CD4-positive, alpha-beta T cell treated with Interleukin-15 for 4 hours (primary cell): ENCODE results near the gene BOK.
"Not testable (repeated sequence)": the region's sequence is repeated elsewhere in the genome, so short reads cannot be mapped to it uniquely, and the experiment has no call there.

ENCODE experiments used
- DNase-seq: peaks from one replicate; pipeline ENCODE4 v3.0.0-alpha.2; 2020; ENCODE audit warnings: low spot score

The BOK gene

GRCh38 chr2:241559323-241560161 is 997 bp downstream of the BOK start:
- DNase-seq: no peak

DNA sequence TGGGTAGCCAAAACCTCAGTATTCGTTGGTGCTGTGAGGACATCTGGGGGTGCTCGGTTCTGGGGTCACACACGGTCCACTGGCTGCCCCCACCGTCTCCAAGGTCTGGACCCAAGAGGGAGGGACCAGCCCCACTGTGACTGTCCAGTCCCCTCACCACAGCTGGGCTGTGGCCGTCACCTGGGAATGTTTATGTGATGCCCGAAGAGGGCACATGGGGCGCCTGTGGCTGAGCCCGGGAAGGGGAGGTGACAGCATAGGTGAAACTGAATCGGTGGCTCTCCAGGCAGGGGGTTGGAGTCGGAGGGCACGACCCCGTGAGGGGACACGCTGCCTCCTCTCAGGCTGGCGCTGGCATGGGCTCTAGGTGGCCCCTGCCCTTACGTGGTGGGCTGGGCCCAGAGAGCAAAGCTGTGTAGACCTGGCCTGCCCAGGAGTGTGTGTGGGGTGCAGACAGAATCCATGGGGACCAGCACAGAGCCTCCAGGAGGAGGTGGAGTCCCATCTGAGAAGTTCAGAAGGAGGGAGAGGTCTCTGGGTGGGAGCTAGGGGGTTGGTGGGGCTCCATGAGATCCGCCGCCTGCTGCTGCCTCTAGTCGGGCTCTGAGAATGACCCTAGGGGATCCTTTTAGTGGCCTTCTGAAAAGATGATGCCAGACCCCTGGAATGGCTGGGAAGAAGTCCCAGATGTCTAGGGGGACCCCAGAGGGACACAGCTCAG is 1.8 kb downstream of the BOK start:
- no peak for DNase-seq

GRCh38 chr2:241560883-241561474 is 2.4 kb downstream of the BOK start:
- DNase-seq: no peak

DNA sequence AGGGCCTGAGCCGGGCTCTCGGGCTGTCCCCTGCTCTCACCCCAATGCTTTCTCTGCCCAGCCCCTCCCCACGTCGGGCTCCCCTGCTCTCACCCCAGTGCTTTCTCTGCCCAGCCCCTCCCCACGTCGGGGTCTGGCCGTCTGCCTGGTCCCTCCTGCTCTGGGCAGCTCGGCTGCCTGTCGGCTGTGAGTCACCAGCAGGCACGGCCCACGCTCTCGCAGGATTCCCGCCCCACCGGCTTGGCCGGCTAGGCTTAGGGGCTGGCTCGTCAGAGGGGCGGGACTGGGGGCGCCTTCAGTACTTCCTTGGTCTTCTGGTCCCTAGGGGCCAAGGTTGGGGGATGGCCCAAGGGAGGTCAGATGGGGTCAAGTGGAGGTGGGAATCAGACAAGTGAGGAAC is 3.3 kb downstream of the BOK start:
- no peak for DNase-seq

- DNase-seq: no peak
Measured at GRCh38 chr2:241562269-241562891, 3.8 kb downstream of the BOK start.

DNA sequence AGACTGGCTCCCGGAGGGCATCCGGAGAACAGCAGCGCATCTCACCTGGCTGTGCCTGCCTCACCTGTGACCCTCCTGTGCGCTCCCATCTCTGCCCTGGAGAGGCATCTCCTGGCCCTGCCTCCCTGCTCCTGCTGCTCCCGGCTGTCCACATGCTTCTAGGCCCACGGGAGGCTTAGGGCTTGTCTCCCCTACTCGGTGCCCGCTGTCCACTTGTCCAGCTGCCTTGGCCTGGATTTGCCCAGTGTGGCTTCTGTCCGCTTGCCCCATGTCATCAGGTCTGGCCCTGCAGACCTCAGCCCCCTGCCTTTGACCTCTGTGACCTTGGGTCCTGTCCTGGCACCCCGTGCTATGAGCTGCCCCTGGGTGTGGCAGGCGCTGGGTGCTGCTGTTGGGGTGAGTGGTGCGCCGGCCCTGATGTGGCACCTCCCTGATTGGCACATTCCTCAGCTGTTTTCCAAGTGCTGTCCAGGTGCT is 4.5 kb downstream of the BOK start:
- no peak for DNase-seq

DNA sequence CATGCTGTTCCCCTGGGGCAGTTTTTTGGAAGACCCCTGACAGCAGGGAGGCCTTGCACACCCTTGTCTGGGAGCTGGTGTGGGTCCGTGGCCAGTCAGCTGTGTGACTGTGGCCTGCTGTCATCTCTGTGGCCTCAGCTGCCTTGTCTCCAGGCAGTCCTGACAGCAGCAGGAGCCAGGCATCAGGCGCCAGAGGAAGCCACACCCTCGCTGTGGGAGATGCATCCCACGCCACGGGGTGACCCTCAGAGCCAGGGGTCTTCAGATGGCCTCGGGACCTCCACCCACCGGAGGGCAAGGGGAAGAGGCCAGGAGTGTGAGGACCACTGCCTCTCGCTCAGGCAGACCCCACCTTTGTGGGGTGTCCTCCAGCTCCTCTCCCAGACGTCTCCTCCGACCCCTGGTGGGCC is 5.0 kb downstream of the BOK start:
- DNase-seq: no peak

DNA sequence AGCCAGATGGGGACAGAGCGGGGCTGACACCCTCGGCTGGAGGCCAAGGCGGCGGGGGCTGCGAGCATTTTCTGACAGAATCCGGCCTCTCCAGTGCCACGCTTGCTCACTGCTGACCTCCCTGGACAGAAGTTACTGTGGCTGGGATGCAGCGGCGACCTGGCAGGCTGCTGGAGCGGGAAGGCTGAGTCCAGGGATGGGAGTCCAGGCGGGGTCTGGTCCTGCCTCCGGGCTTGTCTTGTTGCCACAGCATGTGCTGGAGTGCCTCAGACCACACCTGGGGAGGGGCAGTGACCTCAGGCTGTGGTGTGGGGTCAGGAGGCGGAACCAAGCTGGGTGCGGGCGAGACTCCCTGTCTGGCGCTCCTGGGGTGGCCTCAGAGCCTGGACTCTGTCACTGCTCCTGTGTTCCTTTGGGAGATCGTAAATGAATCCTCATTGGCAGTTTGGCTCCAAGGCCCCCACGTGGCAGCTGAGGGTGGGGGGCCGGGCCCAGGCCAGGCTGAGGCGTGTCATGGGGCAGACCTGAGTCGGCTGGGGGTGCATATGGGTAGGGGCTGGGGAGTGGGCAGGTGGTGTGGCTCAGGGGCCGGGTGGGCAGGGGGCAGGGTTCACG is 5.5 kb downstream of the BOK start:
- DNase-seq: no peak

DNA sequence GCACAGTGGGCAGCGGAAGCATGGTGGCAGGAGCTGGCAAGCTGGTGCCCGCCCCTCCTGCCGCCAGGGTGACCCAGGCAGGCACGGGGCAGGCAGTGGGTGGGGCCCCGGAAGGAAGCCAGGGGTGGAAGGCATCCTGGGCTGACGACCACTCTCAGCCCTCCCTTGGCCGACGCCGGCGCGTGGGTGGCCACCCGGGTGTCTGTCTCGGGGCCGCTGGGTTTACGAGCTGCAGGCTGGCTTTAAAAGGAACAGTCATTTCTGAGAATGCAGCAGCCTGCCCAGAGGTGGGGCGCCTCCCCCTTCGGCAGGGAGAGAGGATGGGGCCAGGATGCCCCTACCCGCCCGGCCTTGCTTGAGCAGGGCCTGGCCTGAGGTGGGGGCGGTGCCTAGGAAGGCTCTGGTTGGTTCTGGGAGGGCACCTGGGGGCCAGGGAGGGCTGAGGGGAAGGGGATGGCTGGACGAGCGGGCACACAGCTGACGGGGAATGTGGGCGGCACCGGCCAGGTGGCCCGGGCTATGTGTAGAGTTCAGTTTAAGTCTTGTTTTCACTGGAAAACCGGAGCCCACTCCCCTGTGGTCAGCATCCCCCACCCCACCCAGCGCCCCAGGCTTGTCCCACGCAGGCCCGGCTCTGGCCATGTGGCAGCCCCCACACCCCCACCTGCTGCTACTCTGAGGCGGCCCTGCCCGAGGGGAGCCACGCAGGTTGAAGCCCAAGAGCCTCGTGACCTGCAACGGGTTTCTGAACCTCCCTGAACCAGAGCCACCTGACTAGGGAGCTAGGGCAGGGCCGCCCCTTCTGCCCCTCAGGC is 6.3 kb downstream of the BOK start:
- no peak for DNase-seq

GRCh38 chr2:241565411-241565810 is 6.9 kb downstream of the BOK start:
- no peak for DNase-seq

DNA sequence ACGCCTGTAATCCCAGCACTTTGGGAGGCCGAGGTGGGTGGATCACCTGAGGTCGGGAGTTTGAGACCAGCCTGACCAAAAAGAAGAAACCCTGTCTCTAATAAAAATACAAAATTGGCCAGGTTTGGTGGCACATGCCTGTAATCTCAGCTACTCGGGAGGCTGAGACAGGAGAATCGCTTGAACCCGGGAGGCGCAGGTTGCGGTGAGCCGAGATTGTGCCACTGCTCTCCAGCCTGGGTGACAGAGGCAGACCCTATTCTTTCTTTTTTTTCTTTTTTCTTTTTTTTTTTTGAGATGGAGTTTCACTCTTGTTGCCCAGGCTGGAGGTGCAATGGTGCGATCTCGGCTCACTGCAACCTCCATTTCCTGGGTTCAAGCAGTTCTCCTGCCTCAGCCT is 7.5 kb downstream of the BOK start:
- DNase-seq: not testable (repeated sequence)

DNA sequence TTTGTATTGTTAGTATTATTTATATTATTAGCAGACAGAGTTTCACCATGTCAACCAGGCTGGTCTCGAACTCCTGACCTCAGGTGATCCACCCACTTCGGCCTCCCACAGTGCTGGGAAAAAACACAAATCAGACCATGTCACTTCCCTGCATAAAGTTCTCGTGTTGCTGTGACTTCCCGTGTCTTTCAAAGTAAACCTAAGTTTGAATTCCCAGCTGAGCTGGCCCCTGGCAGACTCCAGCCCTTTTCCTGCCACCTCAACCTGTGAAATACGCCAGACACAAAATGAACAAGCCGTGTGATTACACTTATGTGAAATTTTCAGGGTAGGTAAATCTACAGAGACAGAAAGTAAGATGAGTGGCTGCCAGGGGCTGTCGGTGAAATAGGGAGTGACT is 7.9 kb downstream of the BOK start:
- DNase-seq: no peak

DNA sequence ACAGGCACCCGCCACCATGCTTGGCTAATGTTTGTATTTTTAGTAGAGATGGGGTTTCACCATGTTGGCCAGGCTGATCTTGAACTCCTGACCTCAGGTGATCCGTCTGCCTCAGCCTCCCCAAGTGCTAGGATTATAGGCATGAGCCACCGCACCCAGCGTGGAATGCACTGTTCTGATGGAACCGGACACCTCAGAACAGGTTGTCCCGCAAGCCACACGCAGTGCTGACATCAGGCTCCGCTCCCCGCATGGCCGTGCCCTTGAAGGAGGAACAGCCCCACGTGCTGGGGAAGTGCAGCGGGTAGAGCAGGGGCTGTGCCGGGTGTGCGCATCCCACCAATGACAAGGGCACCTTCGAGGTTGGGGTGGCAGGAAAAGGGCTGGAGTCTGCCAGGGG is 8.7 kb downstream of the BOK start:
- DNase-seq: not testable (repeated sequence)

GRCh38 chr2:241567776-241568175 is 9.2 kb downstream of the BOK start:
- DNase-seq: no peak

- DNase-seq: no peak
Measured at GRCh38 chr2:241568726-241569125, 10.2 kb downstream of the BOK start.

- DNase-seq: no peak
Measured at GRCh38 chr2:241569831-241570281, 11.3 kb downstream of the BOK start.

- no peak for DNase-seq
Measured at GRCh38 chr2:241570961-241571581, 12.5 kb downstream of the BOK start.

DNA sequence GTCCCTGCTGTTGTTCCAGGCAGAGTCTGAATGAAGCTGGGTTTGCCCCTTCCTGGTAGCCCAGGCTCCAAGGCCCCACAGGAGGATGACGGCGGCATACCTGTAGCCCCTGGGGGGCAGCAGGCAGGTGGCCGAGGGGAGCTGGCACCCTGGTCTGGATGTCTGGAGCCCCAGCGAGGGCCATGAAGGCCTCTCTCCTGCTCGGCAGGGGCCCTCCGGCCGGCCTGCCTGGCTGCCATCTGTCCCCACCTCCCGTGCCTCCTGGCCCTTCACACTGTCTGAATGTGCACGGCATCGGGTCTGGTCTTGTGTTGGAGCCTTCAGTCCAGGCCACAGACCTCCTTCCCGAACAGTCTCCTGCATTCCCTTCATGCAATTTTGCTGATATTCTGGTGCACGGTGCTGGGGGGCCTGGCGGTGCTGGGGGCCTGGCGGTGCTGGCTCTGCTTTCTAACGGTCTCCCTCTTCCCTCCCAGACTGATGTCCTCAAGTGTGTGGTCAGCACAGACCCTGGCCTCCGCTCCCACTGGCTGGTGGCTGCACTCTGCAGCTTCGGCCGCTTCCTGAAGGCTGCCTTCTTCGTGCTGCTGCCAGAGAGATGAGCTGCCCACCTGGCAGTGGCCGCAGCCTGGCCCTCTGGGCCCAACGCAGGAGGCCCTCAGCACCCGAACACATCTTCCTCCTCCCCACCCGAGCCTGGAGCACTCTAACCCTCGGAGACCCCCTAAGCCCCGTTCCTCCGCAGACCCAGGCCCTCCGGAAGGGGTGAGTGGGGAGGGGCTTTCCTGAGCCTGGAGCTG is 13.5 kb downstream of the BOK start:
- DNase-seq: no peak

- not testable (repeated sequence) for DNase-seq
Measured at GRCh38 chr2:241572915-241573651, 14.5 kb downstream of the BOK start.
